C4-2B (cell line): ENCODE data around the gene RWDD4.

Source experiments
- CTCF ChIP-seq: fragments of 450-650 bp; conservative IDR thresholded peaks from 2 replicates; pipeline ENCODE4 v1.5.1; 2017; ENCODE audit warnings: mild to moderate bottlenecking
- ZFX ChIP-seq: fragments of 450-650 bp; IDR thresholded peaks from 2 replicates; pipeline ENCODE4 v1.6.1; 2017

- TF ChIP-seq CTCF = no peak
- TF ChIP-seq ZFX = no peak
Measured at GRCh38 chr4:183607894-183608293, 51.1 kb downstream of the RWDD4 start.
